Erythroblast (primary cell): ENCODE results near the gene CELSR3.

Experiments
- GATA1 ChIP-seq: IDR thresholded peaks from 2 replicates; pipeline ENCODE4 v1.6.1; 2011; ENCODE audit warnings: low read depth, mild to moderate bottlenecking, control low read depth, low read length, moderate library complexity
- POLR2A ChIP-seq: IDR thresholded peaks from 2 replicates; pipeline ENCODE4 v1.6.1; 2011; ENCODE audit warnings: mild to moderate bottlenecking, low read length

- no peak for TF ChIP-seq POLR2A
- no peak for TF ChIP-seq GATA1
Measured at GRCh38 chr3:48680811-48681540, 18.3 kb upstream of the CELSR3 start.
